Chondrocyte (in vitro differentiated cells): ENCODE measurements around the gene ZNF638. TPM values are rescaled to one million over a fixed set of nuclear protein-coding genes. Genes with fewer than 3 reads are reported as not detected.

Experiments used
- DNase-seq: peaks from one replicate; pipeline ENCODE4 v3.0.0; 2021; ENCODE audit warnings: mixed read lengths, low spot score
- H3K27ac Mint-ChIP-seq: one replicate; pipeline ENCODE4 v1.8.0; 2021; ENCODE audit warnings: mild to moderate bottlenecking, moderate library complexity, mixed read lengths; ENCODE audit not compliant: unreplicated experiment
- H3K27me3 Mint-ChIP-seq: 2 replicates; pipeline ENCODE4 v1.8.0; 2021; ENCODE audit warnings: low read depth, mixed read lengths
- H3K36me3 Mint-ChIP-seq: 2 replicates; pipeline ENCODE4 v1.8.0; 2021; ENCODE audit warnings: low read depth, mixed read lengths
- H3K4me1 Mint-ChIP-seq: 2 replicates; pipeline ENCODE4 v1.8.0; 2021; ENCODE audit warnings: low read depth, mild to moderate bottlenecking, mixed read lengths
- H3K4me3 Mint-ChIP-seq: one replicate; pipeline ENCODE4 v1.8.0; 2021; ENCODE audit warnings: mild to moderate bottlenecking, moderate library complexity, mixed read lengths; ENCODE audit not compliant: unreplicated experiment
- H3K9me3 Mint-ChIP-seq: 2 replicates; pipeline ENCODE4 v1.8.0; 2021; ENCODE audit warnings: low read depth, mixed read lengths
- total RNA-seq: library from RNA; stranded (reverse); gene quantifications from 3 replicates; pipeline ENCODE4 v1.2.1, GENCODE V29; 2021
- TF ChIP-seq, protein P1 (sequence below): fragments of 200-600 bp; sonication (generic); IDR thresholded peaks from 2 replicates; pipeline ENCODE4 v1.5.0; 2021; ENCODE audit warnings: antibody characterized with exemption, mild to moderate bottlenecking, moderate library complexity

ZNF638 gene
- total RNA-seq, 1 donor from 2014 or later = 79.8 TPM

- TF ChIP-seq, protein P1, sequence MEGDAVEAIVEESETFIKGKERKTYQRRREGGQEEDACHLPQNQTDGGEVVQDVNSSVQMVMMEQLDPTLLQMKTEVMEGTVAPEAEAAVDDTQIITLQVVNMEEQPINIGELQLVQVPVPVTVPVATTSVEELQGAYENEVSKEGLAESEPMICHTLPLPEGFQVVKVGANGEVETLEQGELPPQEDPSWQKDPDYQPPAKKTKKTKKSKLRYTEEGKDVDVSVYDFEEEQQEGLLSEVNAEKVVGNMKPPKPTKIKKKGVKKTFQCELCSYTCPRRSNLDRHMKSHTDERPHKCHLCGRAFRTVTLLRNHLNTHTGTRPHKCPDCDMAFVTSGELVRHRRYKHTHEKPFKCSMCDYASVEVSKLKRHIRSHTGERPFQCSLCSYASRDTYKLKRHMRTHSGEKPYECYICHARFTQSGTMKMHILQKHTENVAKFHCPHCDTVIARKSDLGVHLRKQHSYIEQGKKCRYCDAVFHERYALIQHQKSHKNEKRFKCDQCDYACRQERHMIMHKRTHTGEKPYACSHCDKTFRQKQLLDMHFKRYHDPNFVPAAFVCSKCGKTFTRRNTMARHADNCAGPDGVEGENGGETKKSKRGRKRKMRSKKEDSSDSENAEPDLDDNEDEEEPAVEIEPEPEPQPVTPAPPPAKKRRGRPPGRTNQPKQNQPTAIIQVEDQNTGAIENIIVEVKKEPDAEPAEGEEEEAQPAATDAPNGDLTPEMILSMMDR = no peak
- H3K9me3 Mint-ChIP-seq = no peaks in the 10 kb centered on the region
- H3K4me3 Mint-ChIP-seq = no peak overlapping the region
- no peak for DNase-seq
- peaks cover 7% of the 10 kb centered on the region for H3K36me3 Mint-ChIP-seq
- peaks cover 8% of the 10 kb centered on the region for H3K4me1 Mint-ChIP-seq
- H3K27me3 Mint-ChIP-seq = no peaks in the 10 kb centered on the region
- H3K27ac Mint-ChIP-seq = no peak overlapping the region
Measured at GRCh38 chr2:71446505-71446904, 114.9 kb downstream of the ZNF638 start.

DNA sequence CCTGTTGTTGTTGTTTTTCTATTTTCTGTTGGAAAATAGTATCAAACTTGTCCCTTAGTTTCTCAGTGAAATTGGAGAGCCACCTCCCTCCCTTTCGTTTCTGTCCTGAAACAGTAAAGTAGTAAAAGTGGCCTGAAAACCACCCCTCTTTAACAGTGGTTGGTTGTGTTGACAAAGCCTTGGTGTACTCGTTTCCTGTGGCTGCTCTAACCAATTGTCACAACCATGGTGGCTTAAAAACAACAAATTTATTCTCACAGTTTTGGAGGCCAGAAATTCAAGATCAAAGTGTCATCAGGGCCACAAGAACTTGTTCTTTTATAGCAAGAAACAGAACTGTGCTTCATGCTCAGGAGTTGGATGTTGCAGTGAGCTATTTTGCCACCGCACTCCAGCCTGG, 117.8 kb downstream of the ZNF638 start:
- Mint-ChIP-seq H3K9me3 (no peaks in the 10 kb centered on the region), H3K27me3 (no peaks in the 10 kb centered on the region), H3K36me3 (peaks cover 3% of the 10 kb centered on the region), H3K4me3 (no peak overlapping the region), H3K4me1 (peaks cover 28% of the 10 kb centered on the region), H3K27ac (no peak overlapping the region)
- no peak for DNase-seq
- TF ChIP-seq, protein P1 = no peak

DNA sequence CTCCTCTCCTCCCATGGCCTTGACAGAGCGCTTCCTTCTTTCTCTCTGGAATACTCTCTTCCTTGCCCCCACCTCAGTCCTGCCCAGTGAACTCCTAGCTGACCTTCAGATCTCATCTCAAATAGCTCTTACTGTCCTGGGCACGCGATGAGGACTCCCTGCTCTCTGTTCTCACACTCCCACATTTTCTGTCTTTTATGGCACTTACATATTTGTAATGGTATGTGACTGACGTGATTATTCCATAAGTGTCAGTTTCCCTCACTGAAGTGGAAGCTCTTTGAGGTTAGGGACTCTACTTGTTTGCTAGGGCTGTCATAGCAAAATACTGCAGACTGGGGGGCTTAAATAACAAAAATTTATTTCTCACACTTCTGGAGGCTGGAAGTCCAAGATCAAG, 120.1 kb downstream of the ZNF638 start:
- TF ChIP-seq, protein P1 = no peak
- Mint-ChIP-seq H3K36me3 (no peaks in the 10 kb centered on the region), H3K27ac (peak overlapping the region; percentile 93), H3K4me3 (no peak overlapping the region), H3K27me3 (no peaks in the 10 kb centered on the region), H3K9me3 (no peaks in the 10 kb centered on the region), H3K4me1 (peaks cover 51% of the 10 kb centered on the region)
- DNase-seq = no peak

DNA sequence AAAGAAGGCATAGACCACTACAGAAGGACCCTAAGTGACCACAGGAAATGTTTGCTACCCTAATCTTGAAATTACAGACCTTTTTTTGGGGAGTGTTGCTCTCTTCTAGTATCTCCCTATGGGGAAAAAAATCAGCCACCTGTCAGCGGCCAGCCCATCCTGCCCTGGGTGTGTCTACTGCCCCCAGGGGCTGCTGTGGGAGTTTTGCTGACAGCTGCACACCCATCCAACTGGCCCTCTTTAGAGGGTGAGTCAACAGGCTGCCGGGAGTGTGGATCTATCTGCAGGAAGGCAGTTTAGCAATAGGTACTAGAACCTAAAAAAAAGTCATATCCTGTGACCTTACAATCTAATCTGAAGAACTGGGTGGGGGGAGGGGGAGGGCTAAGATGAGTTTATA, 121.0 kb downstream of the ZNF638 start:
- TF ChIP-seq, protein P1 = peak; percentile 41
- DNase-seq = no peak
- Mint-ChIP-seq H3K27me3 (no peaks in the 10 kb centered on the region), H3K27ac (peak overlapping the region; percentile 76), H3K36me3 (no peaks in the 10 kb centered on the region), H3K4me1 (peaks cover 58% of the 10 kb centered on the region), H3K9me3 (no peaks in the 10 kb centered on the region), H3K4me3 (peak overlapping the region; percentile 74)

GRCh38 chr2:71453404-71454220, 122.0 kb downstream of the ZNF638 start, which contains the start of gene DYSF:
Gene DYSF (plus strand): TSS chr2:71453561.
- Mint-ChIP-seq H3K27ac (peak within 1 kb of the TSS; percentile 76), H3K9me3 (no peaks in the 10 kb centered on the region), H3K4me1 (peaks cover 67% of the 10 kb centered on the region), H3K36me3 (no peaks in the 10 kb centered on the region), H3K4me3 (peak within 1 kb of the TSS; percentile 74), H3K27me3 (no peaks in the 10 kb centered on the region)
- no peak for DNase-seq
- TF ChIP-seq, protein P1 = no peak
